ENCODE data around the gene IRF2BP1. TPM values are rescaled to one million over a fixed set of nuclear protein-coding genes. Genes with fewer than 3 reads are reported as not detected.
A peak's percentile ranks its signal among the peaks of the same experiment; 100 is the strongest.

The IRF2BP1 gene
- total and polyA plus RNA-seq, 2 of the 13 experiments (the other 11 are each of a cell fraction or from before 2014, with no cell fraction given) = 4.3 to 14.3 TPM

GRCh38 chr19:45862564-45863334 is 23.2 kb downstream of the IRF2BP1 start, which contains the start of gene SYMPK (continued):
- TF ChIP-seq, protein P1, sequence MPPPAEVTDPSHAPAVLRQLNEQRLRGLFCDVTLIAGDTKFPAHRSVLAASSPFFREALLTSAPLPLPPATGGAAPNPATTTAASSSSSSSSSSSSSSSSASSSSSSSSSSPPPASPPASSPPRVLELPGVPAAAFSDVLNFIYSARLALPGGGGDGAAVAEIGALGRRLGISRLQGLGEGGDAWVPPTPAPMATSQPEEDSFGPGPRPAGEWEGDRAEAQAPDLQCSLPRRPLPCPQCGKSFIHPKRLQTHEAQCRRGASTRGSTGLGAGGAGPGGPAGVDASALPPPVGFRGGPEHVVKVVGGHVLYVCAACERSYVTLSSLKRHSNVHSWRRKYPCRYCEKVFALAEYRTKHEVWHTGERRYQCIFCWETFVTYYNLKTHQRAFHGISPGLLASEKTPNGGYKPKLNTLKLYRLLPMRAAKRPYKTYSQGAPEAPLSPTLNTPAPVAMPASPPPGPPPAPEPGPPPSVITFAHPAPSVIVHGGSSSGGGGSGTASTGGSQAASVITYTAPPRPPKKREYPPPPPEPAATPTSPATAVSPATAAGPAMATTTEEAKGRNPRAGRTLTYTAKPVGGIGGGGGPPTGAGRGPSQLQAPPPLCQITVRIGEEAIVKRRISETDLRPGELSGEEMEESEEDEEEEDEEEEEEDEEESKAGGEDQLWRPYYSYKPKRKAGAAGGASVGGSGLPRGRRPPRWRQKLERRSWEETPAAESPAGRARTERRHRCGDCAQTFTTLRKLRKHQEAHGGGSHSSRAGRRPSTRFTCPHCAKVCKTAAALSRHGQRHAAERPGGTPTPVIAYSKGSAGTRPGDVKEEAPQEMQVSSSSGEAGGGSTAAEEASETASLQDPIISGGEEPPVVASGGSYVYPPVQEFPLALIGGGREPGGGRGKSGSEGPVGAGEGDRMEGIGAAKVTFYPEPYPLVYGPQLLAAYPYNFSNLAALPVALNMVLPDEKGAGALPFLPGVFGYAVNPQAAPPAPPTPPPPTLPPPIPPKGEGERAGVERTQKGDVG (CRISPR knock-in tag; IDR thresholded peaks at IDR 0.05; ENCODE audit: borderline replicate concordance) = peak; percentile 46; the same call in 1 of the 2 replicates
- TF ChIP-seq RFXANK (CRISPR knock-in tag; IDR thresholded peaks at IDR 0.05) = no peak
- TF ChIP-seq RARA (CRISPR knock-in tag; IDR thresholded peaks at IDR 0.05) = no peak
- TF ChIP-seq HOXA5 (CRISPR knock-in tag; IDR thresholded peaks at IDR 0.05) = peak; percentile 62
- no peak; the same call in 1 of the 2 replicates for TF ChIP-seq ZSCAN21 (CRISPR knock-in tag; IDR thresholded peaks at IDR 0.05; ENCODE audit: borderline replicate concordance)
- TF ChIP-seq, protein P2, sequence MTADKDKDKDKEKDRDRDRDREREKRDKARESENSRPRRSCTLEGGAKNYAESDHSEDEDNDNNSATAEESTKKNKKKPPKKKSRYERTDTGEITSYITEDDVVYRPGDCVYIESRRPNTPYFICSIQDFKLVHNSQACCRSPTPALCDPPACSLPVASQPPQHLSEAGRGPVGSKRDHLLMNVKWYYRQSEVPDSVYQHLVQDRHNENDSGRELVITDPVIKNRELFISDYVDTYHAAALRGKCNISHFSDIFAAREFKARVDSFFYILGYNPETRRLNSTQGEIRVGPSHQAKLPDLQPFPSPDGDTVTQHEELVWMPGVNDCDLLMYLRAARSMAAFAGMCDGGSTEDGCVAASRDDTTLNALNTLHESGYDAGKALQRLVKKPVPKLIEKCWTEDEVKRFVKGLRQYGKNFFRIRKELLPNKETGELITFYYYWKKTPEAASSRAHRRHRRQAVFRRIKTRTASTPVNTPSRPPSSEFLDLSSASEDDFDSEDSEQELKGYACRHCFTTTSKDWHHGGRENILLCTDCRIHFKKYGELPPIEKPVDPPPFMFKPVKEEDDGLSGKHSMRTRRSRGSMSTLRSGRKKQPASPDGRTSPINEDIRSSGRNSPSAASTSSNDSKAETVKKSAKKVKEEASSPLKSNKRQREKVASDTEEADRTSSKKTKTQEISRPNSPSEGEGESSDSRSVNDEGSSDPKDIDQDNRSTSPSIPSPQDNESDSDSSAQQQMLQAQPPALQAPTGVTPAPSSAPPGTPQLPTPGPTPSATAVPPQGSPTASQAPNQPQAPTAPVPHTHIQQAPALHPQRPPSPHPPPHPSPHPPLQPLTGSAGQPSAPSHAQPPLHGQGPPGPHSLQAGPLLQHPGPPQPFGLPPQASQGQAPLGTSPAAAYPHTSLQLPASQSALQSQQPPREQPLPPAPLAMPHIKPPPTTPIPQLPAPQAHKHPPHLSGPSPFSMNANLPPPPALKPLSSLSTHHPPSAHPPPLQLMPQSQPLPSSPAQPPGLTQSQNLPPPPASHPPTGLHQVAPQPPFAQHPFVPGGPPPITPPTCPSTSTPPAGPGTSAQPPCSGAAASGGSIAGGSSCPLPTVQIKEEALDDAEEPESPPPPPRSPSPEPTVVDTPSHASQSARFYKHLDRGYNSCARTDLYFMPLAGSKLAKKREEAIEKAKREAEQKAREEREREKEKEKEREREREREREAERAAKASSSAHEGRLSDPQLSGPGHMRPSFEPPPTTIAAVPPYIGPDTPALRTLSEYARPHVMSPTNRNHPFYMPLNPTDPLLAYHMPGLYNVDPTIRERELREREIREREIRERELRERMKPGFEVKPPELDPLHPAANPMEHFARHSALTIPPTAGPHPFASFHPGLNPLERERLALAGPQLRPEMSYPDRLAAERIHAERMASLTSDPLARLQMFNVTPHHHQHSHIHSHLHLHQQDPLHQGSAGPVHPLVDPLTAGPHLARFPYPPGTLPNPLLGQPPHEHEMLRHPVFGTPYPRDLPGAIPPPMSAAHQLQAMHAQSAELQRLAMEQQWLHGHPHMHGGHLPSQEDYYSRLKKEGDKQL (CRISPR knock-in tag; IDR thresholded peaks at IDR 0.05; ENCODE audit: low read depth) = no peak
- no peak for TF ChIP-seq NBN (conservative IDR thresholded peaks at IDR 0.05)
- TF ChIP-seq MYNN (CRISPR knock-in tag; IDR thresholded peaks at IDR 0.05; ENCODE audit: low read depth) = no peak
- TF ChIP-seq ZNF550 (CRISPR knock-in tag; IDR thresholded peaks at IDR 0.05; ENCODE audit: borderline replicate concordance) = 0 out of 2 replicates have a peak, but pooled peaks have one; percentile 91
- no peak for TF ChIP-seq PRPF4 (IDR thresholded peaks at IDR 0.05; ENCODE audit: low read depth, low read length, poor library complexity, severe bottlenecking)
- TF ChIP-seq ZC3H13 (CRISPR knock-in tag; IDR thresholded peaks at IDR 0.05) = peak; percentile 18; the same call in 1 of the 2 replicates
- TF ChIP-seq XBP1 (CRISPR knock-in tag; IDR thresholded peaks at IDR 0.05) = no peak
- TF ChIP-seq CENPT (CRISPR knock-in tag; IDR thresholded peaks at IDR 0.05; ENCODE audit: low read depth) = no peak
- TF ChIP-seq, protein P3, sequence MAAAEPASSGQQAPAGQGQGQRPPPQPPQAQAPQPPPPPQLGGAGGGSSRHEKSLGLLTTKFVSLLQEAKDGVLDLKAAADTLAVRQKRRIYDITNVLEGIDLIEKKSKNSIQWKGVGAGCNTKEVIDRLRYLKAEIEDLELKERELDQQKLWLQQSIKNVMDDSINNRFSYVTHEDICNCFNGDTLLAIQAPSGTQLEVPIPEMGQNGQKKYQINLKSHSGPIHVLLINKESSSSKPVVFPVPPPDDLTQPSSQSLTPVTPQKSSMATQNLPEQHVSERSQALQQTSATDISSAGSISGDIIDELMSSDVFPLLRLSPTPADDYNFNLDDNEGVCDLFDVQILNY (CRISPR knock-in tag; conservative IDR thresholded peaks at IDR 0.05) = no peak
- no peak for TF ChIP-seq NCOA1 (CRISPR knock-in tag; IDR thresholded peaks at IDR 0.05)

Measured in HepG2 (cell line).